GM12878 (cell line): Measurements from ENCODE around the gene ASCC2.

ENCODE experiments used
- SMC3 ChIP-seq: IDR thresholded peaks from 2 replicates; pipeline ENCODE4 v1.6.1; 2011; ENCODE audit warnings: low read length, improper control_type of control experiment, borderline replicate concordance
- ZNF384 ChIP-seq: IDR thresholded peaks from 2 replicates; pipeline ENCODE4 v1.6.1; 2012; ENCODE audit warnings: low read depth, mild to moderate bottlenecking, low read length, improper control_type of control experiment, borderline replicate concordance
- TF ChIP-seq, protein P1 (sequence below), 3 experiments: IDR thresholded peaks in 2 of 3; conservative IDR thresholded peaks in 1 of 3; 2 replicates each; pipeline ENCODE4 v1.5.1; 2011; ENCODE audit warnings: low read depth in 3 of 3, low read length in 3 of 3, mild to moderate bottlenecking in 3 of 3, control low read depth in 2 of 3, moderate library complexity in 2 of 3, inconsistent platforms in 1 of 3, mixed read lengths in 1 of 3; ENCODE audit not compliant: control insufficient read depth in 2 of 3, insufficient read depth in 1 of 3; ENCODE audit errors: extremely low read depth in 1 of 3

GRCh38 chr22:29756341-29756740 lies 81.7 kb downstream of the ASCC2 start:
- TF ChIP-seq ZNF384 (no peak), SMC3 (no peak)
- TF ChIP-seq, protein P1, sequence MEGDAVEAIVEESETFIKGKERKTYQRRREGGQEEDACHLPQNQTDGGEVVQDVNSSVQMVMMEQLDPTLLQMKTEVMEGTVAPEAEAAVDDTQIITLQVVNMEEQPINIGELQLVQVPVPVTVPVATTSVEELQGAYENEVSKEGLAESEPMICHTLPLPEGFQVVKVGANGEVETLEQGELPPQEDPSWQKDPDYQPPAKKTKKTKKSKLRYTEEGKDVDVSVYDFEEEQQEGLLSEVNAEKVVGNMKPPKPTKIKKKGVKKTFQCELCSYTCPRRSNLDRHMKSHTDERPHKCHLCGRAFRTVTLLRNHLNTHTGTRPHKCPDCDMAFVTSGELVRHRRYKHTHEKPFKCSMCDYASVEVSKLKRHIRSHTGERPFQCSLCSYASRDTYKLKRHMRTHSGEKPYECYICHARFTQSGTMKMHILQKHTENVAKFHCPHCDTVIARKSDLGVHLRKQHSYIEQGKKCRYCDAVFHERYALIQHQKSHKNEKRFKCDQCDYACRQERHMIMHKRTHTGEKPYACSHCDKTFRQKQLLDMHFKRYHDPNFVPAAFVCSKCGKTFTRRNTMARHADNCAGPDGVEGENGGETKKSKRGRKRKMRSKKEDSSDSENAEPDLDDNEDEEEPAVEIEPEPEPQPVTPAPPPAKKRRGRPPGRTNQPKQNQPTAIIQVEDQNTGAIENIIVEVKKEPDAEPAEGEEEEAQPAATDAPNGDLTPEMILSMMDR (IDR thresholded peaks at IDR 0.05 in 2 of 3, conservative IDR thresholded peaks at IDR 0.05 in 1 of 3; ENCODE audit: control insufficient read depth in 2 of 3, extremely low read depth in 1 of 3, insufficient read depth in 1 of 3, low read depth in 3 of 3, low read length in 3 of 3) = no peak
